ENCODE measurements around the gene NSUN6. TPM values are rescaled to one million over a fixed set of nuclear protein-coding genes. Genes with fewer than 3 reads are reported as not detected.
A peak's percentile ranks its signal among the peaks of the same experiment; 100 is the strongest.

Gene NSUN6
- total and polyA plus RNA-seq, 10 of the 15 experiments (the other 5 are each of a cell fraction or from before 2014, with no cell fraction given) = 10.2 to 25.0 (median 15.6) TPM

- FAIRE-seq (no peak), DNase-seq (ENCODE audit: low read depth, low spot score) (no peak), ATAC-seq (no peak)
- Histone ChIP-seq H3K27ac (ENCODE audit: control insufficient read depth, insufficient read depth) (no peak overlapping the region), H3K4me3 (no peak overlapping the region), H3K4me2 (ENCODE audit: control insufficient read depth, insufficient read depth) (peak overlapping the region; percentile 27; the same call in 1 of the 2 replicates), H3K9me3 (replicated peaks; ENCODE audit: control insufficient read depth, insufficient read depth, low read length) (no peaks in the 10 kb centered on the region), H3K79me2 (ENCODE audit: control insufficient read depth, insufficient read depth, low read length) (peaks cover 54% of the 10 kb centered on the region), H3K4me1 (ENCODE audit: control insufficient read depth, insufficient read depth, low read length) (no peaks in the 10 kb centered on the region; the same call in 1 of the 2 replicates), H3K27me3 (replicated peaks in 1 of 2; ENCODE audit: control insufficient read depth in 2 of 2, insufficient read depth in 2 of 2, low read length in 1 of 2) (no peaks in the 10 kb centered on the region), H3K36me3 (ENCODE audit: control insufficient read depth in 2 of 2, insufficient read depth in 2 of 2, low read length in 1 of 2) (peaks cover 0 to 5% of the 10 kb centered on the region in 2 experiments), H2AFZ (ENCODE audit: control insufficient read depth, low read depth, low read length) (no peak overlapping the region), H4K20me1 (ENCODE audit: control insufficient read depth, insufficient read depth) (peaks cover 4% of the 10 kb centered on the region), H3K9ac (ENCODE audit: control insufficient read depth, insufficient read depth, low read length) (no peak overlapping the region)
- POLR2A ChIA-PET = no interaction called here
- BruUV-seq (replicated peaks) = no TSS peak
- CTCF ChIA-PET = interaction anchor here (1.1 to 1.8 kb wide), 3 partner anchors 12 to 355 kb away, joined by 3 to 5 read pairs (median 4); no protein-coding TSS in a partner anchor
- 98% methylated on average over 2 of the region's 2 CpGs for WGBS (ENCODE audit: insufficient coverage, insufficient replicate concordance, low lambda C conversion rate, missing lambda C conversion rate)
- in situ Hi-C loops (cut with MboI) (loop anchor here (25.0 kb wide), 2 partner anchors 1455 to 1855 kb away; partner anchors contain the start of genes RSU1 and TRDMT1), intact Hi-C loops (cut with micrococcal nuclease; ENCODE audit: unreplicated experiment) (no loop called here)
- RAD21 ChIA-PET (ENCODE audit: unreplicated experiment) = interaction anchor here (1.0 to 1.1 kb wide), 2 partner anchors 11 to 18 kb away, joined by 4 read pairs; no protein-coding TSS in a partner anchor
- TF ChIP-seq ETV6 (conservative IDR thresholded peaks at IDR 0.05 in 1 of 2, IDR thresholded peaks at IDR 0.05 in 1 of 2; ENCODE audit: borderline replicate concordance in 1 of 2, low read depth in 1 of 2) (no peak), PKNOX1 (IDR thresholded peaks at IDR 0.05) (no peak), NFYB (IDR thresholded peaks at IDR 0.05; ENCODE audit: insufficient read depth, low read depth, low read length) (no peak), IKZF2 (IDR thresholded peaks at IDR 0.05) (no peak), EP300 (IDR thresholded peaks at IDR 0.05; ENCODE audit: borderline replicate concordance in 1 of 2, control insufficient read depth in 1 of 2, low read depth in 2 of 2, low read length in 2 of 2) (no peak), NR2C2 (IDR thresholded peaks at IDR 0.05; ENCODE audit: borderline replicate concordance, control insufficient read depth, insufficient read length, low read depth) (no peak), IRF5 (IDR thresholded peaks at IDR 0.05; ENCODE audit: borderline replicate concordance) (no peak), RELB (IDR thresholded peaks at IDR 0.05; ENCODE audit: low read depth) (no peak), HSF1 (IDR thresholded peaks at IDR 0.05; ENCODE audit: low read depth, low read length) (no peak), LARP7 (IDR thresholded peaks at IDR 0.05) (no peak), RAD21 (IDR thresholded peaks at IDR 0.05; ENCODE audit: insufficient read depth, low read depth, low read length) (no peak)
- SMC1A ChIA-PET (ENCODE audit: uncharacterized antibody, unreplicated experiment) = interaction anchor here (0.9 to 2.9 kb wide), 7 partner anchors 9 to 119 kb away, joined by 3 to 14 read pairs (median 5); no protein-coding TSS in a partner anchor
Observed at GRCh38 chr10:18666810-18667209, 15.4 kb upstream of the NSUN6 start.

Measured in GM12878 (cell line).